HEK293T (cell line): Measurements from ENCODE around the gene ATG7.

Experiments used
- CTCF ChIA-PET: fragments of 350-600 bp; formaldehyde crosslinking; extraction: SDS; loops from one replicate; lab custom pipeline; 2021; ENCODE audit warnings: antibody characterized with exemption, inconsistent platforms; lab: Yijun Ruan, JAX
- POLR2A ChIA-PET: fragments of 350-600 bp; formaldehyde crosslinking; extraction: SDS; loops from one replicate; lab custom pipeline; 2020; ENCODE audit warnings: antibody characterized with exemption, inconsistent platforms; lab: Yijun Ruan, JAX
- DNase-seq: peaks from one replicate; pipeline ENCODE4 v3.0.0; 2012; ENCODE audit warnings: mixed read lengths; ENCODE audit errors: extremely low spot score
- ARNT ChIP-seq: fragments of 450-650 bp; IDR thresholded peaks from 2 replicates; pipeline ENCODE4 v1.6.1; 2017; ENCODE audit warnings: mild to moderate bottlenecking
- BHLHE40 ChIP-seq: fragments of 450-650 bp; IDR thresholded peaks from 2 replicates; pipeline ENCODE4 v1.6.1; 2016; ENCODE audit warnings: mild to moderate bottlenecking, moderate library complexity, borderline replicate concordance
- CTBP1 ChIP-seq: fragments of 450-650 bp; IDR thresholded peaks from 2 replicates; pipeline ENCODE4 v1.6.1; 2016; ENCODE audit warnings: borderline replicate concordance
- ELF4 ChIP-seq: fragments of 450-650 bp; IDR thresholded peaks from 2 replicates; pipeline ENCODE4 v1.6.1; 2017; ENCODE audit warnings: antibody characterized with exemption
- FOXA1 ChIP-seq: fragments of 450-650 bp; IDR thresholded peaks from 2 replicates; pipeline ENCODE4 v1.6.1; 2016; ENCODE audit warnings: mild to moderate bottlenecking
- FOXK2 ChIP-seq: fragments of 450-650 bp; IDR thresholded peaks from 2 replicates; pipeline ENCODE4 v1.6.1; 2016; ENCODE audit warnings: mild to moderate bottlenecking
- FOXM1 ChIP-seq: fragments of 450-650 bp; IDR thresholded peaks from 2 replicates; pipeline ENCODE4 v1.6.1; 2017; ENCODE audit warnings: mild to moderate bottlenecking, borderline replicate concordance
- HDGF ChIP-seq: fragments of 450-650 bp; IDR thresholded peaks from 2 replicates; pipeline ENCODE4 v1.6.1; 2017; ENCODE audit warnings: antibody characterized with exemption, borderline replicate concordance
- L3MBTL2 ChIP-seq: fragments of 450-650 bp; conservative IDR thresholded peaks from 2 replicates; pipeline ENCODE4 v1.6.1; 2016; ENCODE audit warnings: mild to moderate bottlenecking
- LEF1 ChIP-seq: fragments of 450-650 bp; IDR thresholded peaks from 2 replicates; pipeline ENCODE4 v1.6.1; 2017; ENCODE audit warnings: mild to moderate bottlenecking, borderline replicate concordance
- NFRKB ChIP-seq: fragments of 450-650 bp; IDR thresholded peaks from 2 replicates; pipeline ENCODE4 v1.6.1; 2016; ENCODE audit warnings: mild to moderate bottlenecking, moderate library complexity
- SP1 ChIP-seq: fragments of 450-650 bp; IDR thresholded peaks from 2 replicates; pipeline ENCODE4 v1.6.1; 2017
- SUZ12 ChIP-seq: fragments of 450-650 bp; IDR thresholded peaks from 2 replicates; pipeline ENCODE4 v1.6.1; 2016; ENCODE audit warnings: mild to moderate bottlenecking
- TARDBP ChIP-seq: fragments of 450-650 bp; IDR thresholded peaks from 2 replicates; pipeline ENCODE4 v1.6.1; 2016
- ZNF384 ChIP-seq: fragments of 450-650 bp; IDR thresholded peaks from 2 replicates; pipeline ENCODE4 v1.6.1; 2016
- TF ChIP-seq, protein P1 (sequence below): fragments of 450-650 bp; IDR thresholded peaks from 2 replicates; pipeline ENCODE4 v1.6.1; 2016

Gene ATG7

DNA sequence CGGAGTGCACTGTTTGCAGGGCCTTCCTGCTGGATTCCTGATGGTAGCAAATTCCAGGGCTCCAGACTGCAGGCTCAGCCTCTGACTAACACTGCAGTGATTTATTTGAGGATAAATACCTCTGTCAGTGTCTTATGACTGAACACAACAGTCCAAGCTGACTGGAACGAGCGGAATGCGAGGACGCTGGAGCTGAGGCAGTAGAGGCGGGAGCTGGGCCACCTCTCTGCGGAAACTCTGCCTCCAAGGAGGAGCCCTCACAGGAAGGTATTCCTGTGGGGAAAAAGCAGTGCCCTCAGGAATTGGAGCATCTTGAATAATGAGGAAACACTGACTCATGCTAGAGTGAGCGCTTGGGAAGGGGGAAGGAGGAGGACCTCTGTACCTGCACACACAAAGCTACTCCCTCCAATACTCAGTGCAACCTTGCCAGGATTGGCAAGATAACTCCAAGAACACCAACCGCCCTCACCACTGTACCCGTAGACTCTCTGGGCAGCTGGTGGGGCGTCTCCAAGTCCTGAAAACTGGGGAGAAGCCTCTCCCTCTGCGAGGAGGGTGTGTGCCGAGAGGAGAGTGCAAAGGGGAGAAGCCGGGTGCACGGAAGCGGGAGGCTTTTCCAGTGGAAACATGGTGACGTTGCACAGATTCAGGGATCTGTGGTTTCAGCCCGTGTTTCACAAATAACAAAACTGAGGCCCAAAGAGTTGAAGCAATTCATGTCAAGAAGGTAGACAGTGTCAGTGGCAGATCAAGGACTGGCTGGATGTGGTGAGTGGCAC lies 328.5 kb downstream of the ATG7 start:
- DNase-seq, result no peak
- CTCF ChIA-PET, result interaction anchor here (0.6 to 0.7 kb wide), 2 partner anchors 44 to 91 kb away, joined by 4 to 5 read pairs; no protein-coding TSS in a partner anchor
- no peak for TF ChIP-seq HDGF
- TF ChIP-seq, protein P1, sequence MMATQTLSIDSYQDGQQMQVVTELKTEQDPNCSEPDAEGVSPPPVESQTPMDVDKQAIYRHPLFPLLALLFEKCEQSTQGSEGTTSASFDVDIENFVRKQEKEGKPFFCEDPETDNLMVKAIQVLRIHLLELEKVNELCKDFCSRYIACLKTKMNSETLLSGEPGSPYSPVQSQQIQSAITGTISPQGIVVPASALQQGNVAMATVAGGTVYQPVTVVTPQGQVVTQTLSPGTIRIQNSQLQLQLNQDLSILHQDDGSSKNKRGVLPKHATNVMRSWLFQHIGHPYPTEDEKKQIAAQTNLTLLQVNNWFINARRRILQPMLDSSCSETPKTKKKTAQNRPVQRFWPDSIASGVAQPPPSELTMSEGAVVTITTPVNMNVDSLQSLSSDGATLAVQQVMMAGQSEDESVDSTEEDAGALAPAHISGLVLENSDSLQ, result peak; percentile 74
- no peak for TF ChIP-seq ELF4
- POLR2A ChIA-PET, result interaction anchor here (1.6 kb wide), 1 partner anchor 9 kb away, joined by 3 read pairs; no protein-coding TSS in a partner anchor

DNA sequence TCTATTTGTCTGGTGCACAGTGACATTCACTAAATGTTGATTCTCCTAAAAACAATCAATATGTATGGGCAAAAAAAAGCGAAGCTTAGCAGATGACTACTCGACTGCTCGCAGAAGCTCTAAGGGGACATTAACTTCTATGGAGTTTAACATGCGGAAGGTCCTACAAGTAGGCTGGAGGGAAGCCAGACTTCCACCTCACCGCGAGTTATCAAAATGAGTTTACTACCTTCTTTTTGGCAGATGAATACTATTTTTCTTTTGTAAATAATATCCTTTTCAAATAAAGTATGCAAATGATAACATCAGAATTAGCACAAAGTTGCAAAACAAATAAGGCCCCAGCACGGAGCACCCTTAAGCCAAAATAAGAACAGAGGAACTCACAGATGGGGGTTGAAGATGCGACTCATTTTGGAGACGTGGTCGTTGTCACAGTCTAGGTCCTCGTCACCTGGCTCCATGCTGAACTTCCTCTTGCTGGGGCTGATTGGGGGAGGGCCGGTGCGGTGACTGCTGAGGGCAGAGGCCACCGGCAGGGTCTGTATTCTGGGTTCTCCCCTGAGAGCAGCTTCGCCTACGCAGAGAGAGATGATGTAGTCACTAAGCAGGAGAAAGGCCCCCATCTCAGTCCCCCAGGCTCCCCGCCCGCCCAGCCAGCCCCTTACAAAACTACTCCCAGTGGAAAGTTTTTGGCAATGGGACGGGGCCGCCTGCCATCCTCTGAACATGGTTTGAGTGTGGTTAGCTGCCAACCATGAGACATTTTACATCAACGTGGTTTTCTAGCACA lies 329.4 kb downstream of the ATG7 start:
- no peak for DNase-seq
- TF ChIP-seq SUZ12, result no peak
- TF ChIP-seq HDGF, result no peak
- no peak for TF ChIP-seq LEF1
- TF ChIP-seq, protein P1, result no peak
- TF ChIP-seq ZNF384, result no peak
- no peak for TF ChIP-seq L3MBTL2
- TF ChIP-seq ARNT, result no peak
- no peak for TF ChIP-seq BHLHE40
- TF ChIP-seq FOXK2, result no peak
- no peak for TF ChIP-seq FOXM1
- no peak for TF ChIP-seq CTBP1
- no peak for TF ChIP-seq FOXA1
- no peak for TF ChIP-seq NFRKB
- TF ChIP-seq ELF4, result no peak
- TF ChIP-seq SP1, result no peak
- TF ChIP-seq TARDBP, result no peak
- ChIA-PET CTCF (no interaction called here), POLR2A (no interaction called here)

DNA sequence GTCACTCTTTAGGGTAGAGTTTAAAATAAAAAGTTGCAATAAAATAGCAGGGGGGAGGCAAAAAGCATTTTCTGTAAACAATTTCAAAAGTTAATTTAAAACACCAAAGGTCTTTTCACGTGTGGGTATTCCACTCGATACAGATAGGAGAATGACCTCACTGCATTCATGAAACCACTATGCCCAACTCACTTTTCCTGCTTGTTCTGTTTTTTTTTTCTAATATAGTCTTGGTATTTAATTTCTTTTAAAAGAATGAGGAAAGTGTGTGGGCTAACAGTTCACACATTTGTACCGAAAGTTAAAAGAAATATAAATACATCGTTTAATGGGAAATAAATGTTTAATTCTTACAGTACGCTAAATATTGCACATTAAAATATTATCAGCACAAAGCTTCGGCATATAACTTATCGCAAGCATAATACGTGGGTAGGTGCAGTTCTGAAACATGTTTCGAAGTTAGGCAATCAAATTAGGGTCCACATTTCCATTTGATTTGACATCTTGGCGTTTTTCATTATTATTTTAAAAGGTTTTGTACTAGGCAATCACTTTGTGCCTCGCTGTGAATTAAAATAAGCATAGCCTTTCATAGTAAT lies 330.1 kb downstream of the ATG7 start:
- ChIA-PET CTCF (no interaction called here), POLR2A (no interaction called here)
- TF ChIP-seq L3MBTL2 (no peak), BHLHE40 (no peak), TARDBP (no peak), NFRKB (no peak), SP1 (no peak), CTBP1 (no peak), ARNT (no peak), FOXK2 (no peak), LEF1 (no peak), SUZ12 (no peak), ZNF384 (no peak), HDGF (no peak), FOXM1 (no peak), FOXA1 (no peak), ELF4 (no peak)
- TF ChIP-seq, protein P1, result no peak
- DNase-seq, result no peak

DNA sequence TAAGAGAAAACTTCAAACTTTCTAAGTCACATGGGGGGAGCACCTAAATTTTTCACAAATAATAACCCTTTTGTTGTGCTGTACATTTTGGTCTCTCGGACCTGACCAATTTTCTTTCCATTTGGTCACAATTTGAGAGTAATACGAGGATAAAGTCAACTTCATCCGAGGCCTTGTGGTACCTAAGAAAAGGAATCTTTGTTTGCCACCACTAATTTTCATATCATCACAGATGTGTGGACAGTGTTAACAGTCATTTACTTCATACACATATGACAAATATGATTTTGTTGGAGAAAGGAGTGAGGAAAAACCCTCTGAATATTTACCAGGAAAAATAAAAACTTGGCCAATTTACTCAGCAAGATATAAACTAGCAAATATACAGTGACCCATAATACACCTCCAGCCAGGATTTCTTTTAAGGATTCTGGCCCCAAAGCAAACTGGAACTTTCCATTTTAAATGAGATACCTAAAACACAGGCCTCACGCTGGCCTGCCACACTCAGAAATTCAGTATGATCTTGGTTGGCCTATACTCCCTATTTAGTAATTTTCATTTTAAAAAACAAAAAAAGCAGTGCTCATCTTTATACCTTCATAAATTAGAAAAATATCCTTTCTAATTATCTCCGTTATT lies 330.8 kb downstream of the ATG7 start:
- POLR2A ChIA-PET, result no interaction called here
- DNase-seq, result no peak
- CTCF ChIA-PET, result no interaction called here
- no peak for TF ChIP-seq NFRKB
- no peak for TF ChIP-seq ZNF384
- TF ChIP-seq FOXK2, result no peak
- no peak for TF ChIP-seq ARNT
- no peak for TF ChIP-seq CTBP1
- TF ChIP-seq HDGF, result no peak
- TF ChIP-seq ELF4, result no peak
- TF ChIP-seq, protein P1, result no peak

DNA sequence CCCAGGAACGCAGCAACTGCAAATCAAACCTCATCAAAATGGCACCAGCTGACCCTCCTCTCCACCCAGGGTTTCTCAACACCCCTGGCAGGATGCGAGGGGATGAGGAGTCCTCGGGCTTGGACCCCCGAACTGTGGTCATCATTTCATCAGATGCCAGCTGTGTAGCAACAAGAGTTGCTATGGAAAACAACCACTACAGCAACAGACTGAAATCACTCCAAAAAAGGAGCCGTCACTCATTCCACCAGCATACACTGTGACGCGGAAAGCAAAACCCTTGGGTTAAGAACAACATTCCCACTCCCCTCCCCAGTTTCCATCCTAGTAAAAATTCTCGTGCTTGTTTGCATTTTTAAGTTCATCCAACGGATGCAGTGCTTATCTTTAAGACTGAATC lies 331.4 kb downstream of the ATG7 start:
- ChIA-PET CTCF (no interaction called here), POLR2A (no interaction called here)
- DNase-seq, result no peak

More for the DNA sequence above, 331.4 kb downstream of the ATG7 start:
- TF ChIP-seq, protein P1, result peak; percentile 32
- no peak for TF ChIP-seq SUZ12
